Colonic mucosa (tissue), 4 donors: ENCODE measurements around the gene USH2A. TPM values are rescaled to one million over a fixed set of nuclear protein-coding genes. Genes with fewer than 3 reads are reported as not detected.

Experiments
- DNase-seq: peaks from one replicate; pipeline ENCODE4 v3.0.0-alpha.2; 2020
- H3K27ac ChIP-seq: fragments of 200-600 bp; one replicate; pipeline ENCODE4 v1.8.0; 2021
- H3K27me3 ChIP-seq: fragments of 200-600 bp; one replicate; pipeline ENCODE4 v1.8.0; 2021
- H3K36me3 ChIP-seq: fragments of 200-600 bp; one replicate; pipeline ENCODE4 v1.8.0; 2021
- H3K4me1 ChIP-seq: fragments of 200-600 bp; one replicate; pipeline ENCODE4 v1.8.0; 2021; ENCODE audit warnings: mild to moderate bottlenecking
- H3K4me3 ChIP-seq: fragments of 200-600 bp; one replicate; pipeline ENCODE4 v1.8.0; 2021
- H3K9ac ChIP-seq, 2 donors: one replicate each; pipeline ENCODE4 v1.7.0; 2013; ENCODE audit warnings: control low read depth in 2 of 2, low read depth in 2 of 2, low read length in 2 of 2
- H3K9me3 ChIP-seq: fragments of 200-600 bp; one replicate; pipeline ENCODE4 v1.8.0; 2021
- intact Hi-C: fragments of 100-400 bp; cut with DNase I; formaldehyde crosslinking; loops from one replicate; pipeline ENCODE4 v1.14.1; 2022
- total RNA-seq, 2 donors: library from RNA; stranded (reverse); fragmentation: NEBNext Ultra II Directional in 1 of 2; extraction: Animal tissue kit (Norgen Biotek cat#: 25700) in 1 of 2; gene quantifications; one replicate each; pipeline ENCODE4 v1.2.1, GENCODE V29; 2021
- TF ChIP-seq, protein P1 (sequence below): fragments of 200-600 bp; IDR thresholded peaks from one replicate; pipeline ENCODE4 v1.8.0; 2022; ENCODE audit warnings: antibody characterized with exemption, mild to moderate bottlenecking
- donor health status: healthy.
- donor health status: DM: no; HTN: no; CAD: no.
- donor health status: DM: no; HTN: no; CAD: no.

The USH2A gene
- total RNA-seq, 2 donors from 2014 or later: 0.02 TPM; not detected in 1

DNA sequence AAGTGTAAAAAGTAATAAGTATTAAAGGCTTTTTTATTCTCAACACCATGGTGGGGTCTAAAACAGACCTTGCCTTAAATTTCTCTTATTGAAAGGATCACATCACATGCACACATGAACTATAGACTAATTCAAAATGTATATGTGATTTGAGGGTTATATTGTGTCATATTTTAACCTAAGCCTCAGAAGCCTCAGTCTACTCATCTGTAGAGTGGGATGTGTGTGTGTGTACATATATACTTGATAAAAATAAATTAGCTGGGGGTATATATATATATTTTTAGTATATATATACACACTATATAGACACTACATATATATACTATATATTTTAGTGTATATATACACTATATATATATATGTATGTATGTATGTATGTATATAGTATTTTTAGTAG, 797.3 kb downstream of the USH2A start:
- no peaks in the 10 kb centered on the region for H3K36me3 ChIP-seq
- no peak overlapping the region for H3K9ac ChIP-seq
- H3K27me3 ChIP-seq: no peaks in the 10 kb centered on the region
- no peak for DNase-seq
- H3K4me1 ChIP-seq: no peaks in the 10 kb centered on the region
- no peak overlapping the region for H3K27ac ChIP-seq
- H3K9me3 ChIP-seq: no peaks in the 10 kb centered on the region
- H3K4me3 ChIP-seq: no peak overlapping the region
- TF ChIP-seq, protein P1, sequence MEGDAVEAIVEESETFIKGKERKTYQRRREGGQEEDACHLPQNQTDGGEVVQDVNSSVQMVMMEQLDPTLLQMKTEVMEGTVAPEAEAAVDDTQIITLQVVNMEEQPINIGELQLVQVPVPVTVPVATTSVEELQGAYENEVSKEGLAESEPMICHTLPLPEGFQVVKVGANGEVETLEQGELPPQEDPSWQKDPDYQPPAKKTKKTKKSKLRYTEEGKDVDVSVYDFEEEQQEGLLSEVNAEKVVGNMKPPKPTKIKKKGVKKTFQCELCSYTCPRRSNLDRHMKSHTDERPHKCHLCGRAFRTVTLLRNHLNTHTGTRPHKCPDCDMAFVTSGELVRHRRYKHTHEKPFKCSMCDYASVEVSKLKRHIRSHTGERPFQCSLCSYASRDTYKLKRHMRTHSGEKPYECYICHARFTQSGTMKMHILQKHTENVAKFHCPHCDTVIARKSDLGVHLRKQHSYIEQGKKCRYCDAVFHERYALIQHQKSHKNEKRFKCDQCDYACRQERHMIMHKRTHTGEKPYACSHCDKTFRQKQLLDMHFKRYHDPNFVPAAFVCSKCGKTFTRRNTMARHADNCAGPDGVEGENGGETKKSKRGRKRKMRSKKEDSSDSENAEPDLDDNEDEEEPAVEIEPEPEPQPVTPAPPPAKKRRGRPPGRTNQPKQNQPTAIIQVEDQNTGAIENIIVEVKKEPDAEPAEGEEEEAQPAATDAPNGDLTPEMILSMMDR: no peak
- intact Hi-C loops: no loop called here

DNA sequence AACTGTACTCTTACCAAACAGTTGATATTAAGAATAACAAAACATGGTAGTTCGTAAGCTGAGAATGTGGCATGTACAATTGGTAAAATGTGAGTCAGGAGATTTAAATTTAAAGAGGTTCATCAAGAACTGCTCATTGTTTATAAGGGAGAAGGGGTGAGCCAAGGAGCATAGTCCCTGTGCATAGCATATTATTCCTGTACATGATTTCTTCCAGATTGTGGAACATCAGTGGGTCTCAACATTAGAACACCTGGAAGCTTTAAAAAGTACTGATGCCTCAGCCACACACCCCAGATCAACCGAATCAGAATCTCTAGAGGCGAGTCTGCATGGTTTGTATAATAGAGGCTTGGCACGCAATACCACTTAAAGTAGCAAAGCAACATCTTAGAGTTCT, 800.1 kb downstream of the USH2A start:
- no peaks in the 10 kb centered on the region for H3K27me3 ChIP-seq
- H3K36me3 ChIP-seq: no peaks in the 10 kb centered on the region
- no peak overlapping the region for H3K4me3 ChIP-seq
- no peak for DNase-seq
- H3K9ac ChIP-seq: no peak overlapping the region
- intact Hi-C loops: no loop called here
- no peaks in the 10 kb centered on the region for H3K9me3 ChIP-seq
- no peaks in the 10 kb centered on the region for H3K4me1 ChIP-seq
- no peak overlapping the region for H3K27ac ChIP-seq
- TF ChIP-seq, protein P1: no peak

DNA sequence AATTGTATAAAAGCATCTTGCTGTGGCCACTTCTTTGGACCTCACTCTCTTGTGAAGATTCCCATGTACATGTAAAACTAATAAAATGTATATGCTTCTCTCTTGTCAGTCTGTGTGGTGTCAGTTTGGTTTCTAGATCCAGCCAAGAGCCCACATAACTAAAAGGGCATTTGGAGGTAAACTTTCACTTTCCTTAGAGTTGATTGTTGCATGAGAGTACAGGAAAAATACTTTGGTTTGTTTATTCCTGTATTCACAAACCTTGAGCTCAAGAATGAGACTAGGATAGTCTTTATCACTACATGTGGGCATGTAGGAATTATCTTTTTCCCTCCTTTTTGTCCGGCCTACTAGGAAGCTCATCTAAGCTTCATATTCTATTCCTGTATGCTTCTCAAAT, 805.3 kb downstream of the USH2A start:
- intact Hi-C loops: no loop called here
- no peak for DNase-seq
- no peak overlapping the region for H3K27ac ChIP-seq
- H3K4me3 ChIP-seq: no peak overlapping the region
- TF ChIP-seq, protein P1: no peak
- H3K27me3 ChIP-seq: no peaks in the 10 kb centered on the region
- no peaks in the 10 kb centered on the region for H3K9me3 ChIP-seq
- no peaks in the 10 kb centered on the region for H3K36me3 ChIP-seq
- no peaks in the 10 kb centered on the region for H3K4me1 ChIP-seq
- no peak overlapping the region for H3K9ac ChIP-seq

DNA sequence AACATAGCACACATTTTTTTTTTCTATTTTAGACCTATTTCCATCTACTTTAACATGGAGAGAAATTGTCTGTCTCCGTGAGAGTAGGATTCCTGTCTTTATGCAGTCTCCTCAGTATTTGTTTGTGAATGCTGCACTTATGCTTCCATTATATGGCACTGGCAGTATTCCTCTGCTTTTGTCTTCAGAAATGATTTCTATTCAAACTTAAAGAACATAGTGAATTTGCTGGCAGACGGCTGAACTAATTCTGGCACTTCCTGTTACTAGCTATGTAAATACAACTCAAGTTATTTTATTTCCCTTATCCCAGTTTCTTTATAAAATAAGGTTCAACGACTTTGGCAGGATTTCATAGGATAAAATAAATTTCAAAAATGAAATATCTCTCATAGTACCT, 810.9 kb downstream of the USH2A start:
- Histone ChIP-seq H3K27me3 (no peaks in the 10 kb centered on the region), H3K36me3 (no peaks in the 10 kb centered on the region), H3K4me3 (no peak overlapping the region), H3K9ac (no peak overlapping the region), H3K4me1 (no peaks in the 10 kb centered on the region), H3K9me3 (no peaks in the 10 kb centered on the region), H3K27ac (no peak overlapping the region)
- TF ChIP-seq, protein P1: no peak
- DNase-seq: no peak
- intact Hi-C loops: no loop called here

DNA sequence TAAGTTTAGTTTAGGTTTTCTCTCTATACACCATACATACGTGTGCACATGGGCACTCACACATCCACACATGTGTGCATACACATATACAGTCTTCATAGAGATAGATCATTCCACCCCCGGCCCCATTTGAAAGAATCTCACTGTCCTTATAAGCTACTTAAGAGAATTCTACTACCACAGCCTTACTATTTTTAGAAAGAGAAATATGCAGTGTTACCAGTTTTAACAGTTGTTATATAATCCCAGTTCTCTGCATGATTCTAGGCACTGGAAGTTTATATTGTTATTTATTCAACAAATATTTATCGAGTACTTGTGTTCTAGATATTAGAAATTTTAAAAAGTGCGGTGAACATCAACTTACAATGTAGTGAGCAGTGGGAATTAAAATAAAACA, 814.6 kb downstream of the USH2A start:
- Histone ChIP-seq H3K27ac (no peak overlapping the region), H3K4me1 (no peaks in the 10 kb centered on the region), H3K4me3 (no peak overlapping the region), H3K9ac (no peak overlapping the region), H3K36me3 (no peaks in the 10 kb centered on the region), H3K9me3 (no peaks in the 10 kb centered on the region), H3K27me3 (no peaks in the 10 kb centered on the region)
- no peak for DNase-seq
- TF ChIP-seq, protein P1: no peak
- intact Hi-C loops: no loop called here

DNA sequence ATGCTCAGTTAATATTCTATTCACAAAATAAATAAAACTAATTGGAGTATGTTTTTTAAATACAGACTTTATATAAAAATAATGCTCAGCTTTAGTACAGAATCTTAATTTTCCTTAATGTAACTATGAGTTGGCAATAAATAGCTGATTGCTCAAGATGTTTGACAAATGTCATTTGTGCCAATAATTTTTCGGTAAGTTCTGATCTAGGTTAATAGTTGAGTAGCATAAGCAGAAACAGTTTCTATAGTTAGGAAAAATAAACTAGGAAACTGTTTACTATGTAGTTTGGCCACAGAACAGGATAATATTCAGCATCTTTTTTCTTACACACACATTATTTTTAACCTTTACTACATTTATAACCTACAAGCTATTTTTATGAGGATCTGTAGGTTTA, 815.8 kb downstream of the USH2A start:
- H3K27ac ChIP-seq: no peak overlapping the region
- no peak overlapping the region for H3K4me3 ChIP-seq
- H3K36me3 ChIP-seq: no peaks in the 10 kb centered on the region
- H3K27me3 ChIP-seq: no peaks in the 10 kb centered on the region
- intact Hi-C loops: no loop called here
- TF ChIP-seq, protein P1: no peak
- H3K9ac ChIP-seq: no peak overlapping the region
- no peaks in the 10 kb centered on the region for H3K4me1 ChIP-seq
- no peak for DNase-seq
- no peaks in the 10 kb centered on the region for H3K9me3 ChIP-seq
